Dermis blood vessel endothelial cell (primary cell): ENCODE results near the gene ANXA7. TPM values are rescaled to one million over a fixed set of nuclear protein-coding genes. Genes with fewer than 3 reads are reported as not detected.
"Not testable (repeated sequence)": the region's sequence is repeated elsewhere in the genome, so short reads cannot be mapped to it uniquely, and the experiment has no call there.

Source experiments
- DNase-seq: peaks from one replicate; pipeline ENCODE4 v3.0.0; 2010
- total RNA-seq: library from RNA; depleted of rRNA; stranded (reverse); fragments of >200 nt; gene quantifications from 2 replicates; pipeline ENCODE4 v1.2.3, GENCODE V29; 2014

Gene ANXA7
- total RNA-seq, 1 donor from 2014 or later, result 100 TPM

DNA sequence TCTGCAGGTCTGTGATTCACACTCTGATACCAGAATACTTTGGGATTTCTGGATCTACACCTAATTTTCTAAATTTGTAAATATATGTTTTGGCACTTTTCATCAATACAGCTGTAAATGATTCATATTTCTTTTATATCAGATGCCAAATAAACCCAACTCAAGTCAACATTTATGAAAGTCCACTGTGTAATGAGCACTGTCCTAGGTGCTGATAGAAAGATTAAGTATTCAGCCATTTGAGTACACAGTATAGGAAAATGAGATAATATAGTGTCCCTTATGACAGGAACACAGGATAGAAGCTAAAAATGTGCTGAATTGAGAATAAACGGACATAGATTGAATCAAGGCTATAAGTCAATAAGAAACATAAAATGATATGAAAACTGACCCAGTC lies 6.4 kb downstream of the ANXA7 start:
- DNase-seq, result no peak

DNA sequence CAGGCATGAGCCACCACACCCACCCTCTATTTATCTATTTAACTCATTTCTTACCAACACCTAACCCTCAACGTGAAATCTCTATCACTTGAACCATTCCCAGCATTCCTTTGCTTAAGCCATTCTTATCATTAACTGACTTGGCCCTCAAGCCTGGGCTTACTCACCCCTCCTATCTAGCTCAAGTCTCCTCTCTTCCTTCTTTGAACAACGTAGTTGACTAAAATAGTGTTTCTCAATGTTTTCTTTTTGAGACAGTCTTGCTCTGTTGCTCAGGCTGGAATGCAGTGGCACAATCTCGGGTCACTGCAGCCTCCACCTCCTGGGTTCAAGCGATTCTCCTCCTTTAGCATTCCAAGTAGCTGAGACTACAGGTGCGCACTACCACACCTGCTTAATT lies 7.0 kb downstream of the ANXA7 start:
- DNase-seq, result no peak

DNA sequence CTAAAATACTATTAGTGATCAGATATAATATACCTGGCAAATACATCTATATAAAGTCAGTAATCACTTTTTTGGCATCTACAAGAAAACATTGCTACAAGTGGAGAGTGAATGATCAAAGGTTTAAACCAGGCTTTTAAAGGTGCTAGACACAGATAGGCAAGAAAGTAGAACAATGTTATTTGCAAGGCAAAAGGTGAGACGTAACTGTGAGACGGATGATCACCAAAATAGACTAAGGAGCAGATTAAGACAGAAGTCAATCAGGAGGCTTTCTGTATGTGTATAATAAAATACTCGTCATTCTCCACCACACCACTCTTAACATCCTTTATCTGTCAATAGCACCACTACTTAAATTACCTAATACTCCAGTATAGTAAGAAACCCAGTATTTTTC lies 8.3 kb downstream of the ANXA7 start:
- DNase-seq, result no peak

DNA sequence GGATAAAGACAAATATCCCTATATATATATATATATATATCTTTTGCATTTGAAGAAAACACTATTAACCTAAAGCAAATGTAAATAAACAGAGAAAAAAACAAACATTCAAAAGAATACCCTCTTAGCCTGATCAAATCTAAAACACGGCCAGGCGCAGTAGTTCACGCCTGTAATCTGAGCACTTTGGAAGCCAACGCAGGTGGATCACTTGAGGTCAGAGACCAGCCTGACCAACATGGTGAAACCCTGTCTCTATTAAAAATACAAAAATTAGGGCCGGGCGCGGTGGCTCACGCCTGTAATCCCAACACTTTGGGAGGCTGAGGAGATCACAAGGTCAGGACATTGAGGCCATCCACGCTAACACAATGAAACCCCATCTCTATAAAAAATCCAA lies 9.2 kb downstream of the ANXA7 start:
- DNase-seq, result no peak

GRCh38 chr10:73401636-73402035 lies 12.2 kb downstream of the ANXA7 start:
- DNase-seq, result no peak

DNA sequence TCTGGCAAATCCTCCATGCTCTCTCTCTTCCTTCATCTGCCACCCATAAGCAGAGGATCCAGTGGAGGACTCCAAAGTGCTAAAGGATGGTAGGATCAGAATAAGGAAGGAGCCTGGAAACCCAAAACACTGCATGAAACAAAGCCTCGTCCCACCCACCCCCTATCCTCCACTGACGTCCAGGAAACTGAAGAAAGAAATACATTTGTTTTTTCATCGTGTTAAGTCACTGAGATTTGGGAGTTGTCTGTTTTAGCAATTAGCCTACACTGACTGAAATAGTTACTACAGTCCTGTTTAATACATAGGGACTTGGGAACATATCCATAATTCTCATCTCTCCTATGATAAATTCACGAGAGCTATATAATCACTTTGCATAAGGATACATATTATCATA lies 14.8 kb downstream of the ANXA7 start:
- DNase-seq, result no peak

DNA sequence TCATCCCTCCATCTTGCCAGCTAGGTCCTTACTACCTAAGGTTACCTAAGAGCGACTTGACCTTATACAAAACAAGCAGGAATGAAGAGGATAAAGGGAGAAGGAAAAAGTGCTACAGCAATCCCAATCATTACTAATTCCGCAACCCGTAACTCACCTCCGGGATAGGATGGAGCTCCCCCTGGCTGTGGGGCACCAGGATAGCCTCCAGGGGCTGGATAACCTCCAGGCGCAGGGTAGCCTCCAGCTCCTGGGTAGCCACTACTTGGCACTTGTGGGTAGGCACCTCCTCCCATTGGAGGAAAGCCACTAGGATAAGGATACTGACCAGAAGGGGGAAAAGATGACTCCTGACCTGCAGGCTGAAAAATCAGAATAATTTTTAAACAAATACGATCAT lies 15.8 kb downstream of the ANXA7 start:
- no peak for DNase-seq

DNA sequence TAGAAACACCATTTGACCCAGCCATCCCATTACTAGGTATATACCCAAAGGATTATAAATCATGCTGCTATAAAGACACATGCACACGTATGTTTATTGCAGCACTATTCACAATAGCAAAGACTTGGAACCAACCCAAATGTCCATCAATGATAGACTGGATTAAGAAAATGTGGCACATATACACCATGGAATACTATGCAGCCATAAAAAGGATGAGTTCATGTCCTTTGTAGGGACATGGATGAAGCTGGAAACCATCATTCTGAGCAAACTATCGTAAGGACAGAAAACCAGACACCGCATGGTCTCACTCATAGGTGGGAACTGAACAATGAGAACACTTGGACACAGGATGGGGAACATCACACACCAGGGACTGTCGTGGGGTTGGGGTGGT lies 19.5 kb downstream of the ANXA7 start:
- not testable (repeated sequence) for DNase-seq

- no peak for DNase-seq
Measured at GRCh38 chr10:73388228-73388627, 25.6 kb downstream of the ANXA7 start.

GRCh38 chr10:73386583-73386982 lies 27.3 kb downstream of the ANXA7 start:
- no peak for DNase-seq

GRCh38 chr10:73379064-73379748 lies 34.7 kb downstream of the ANXA7 start:
- DNase-seq, result no peak

- no peak for DNase-seq
Measured at GRCh38 chr10:73376679-73377078, 37.2 kb downstream of the ANXA7 start.

GRCh38 chr10:73368238-73368637 lies 45.6 kb downstream of the ANXA7 start:
- no peak for DNase-seq

GRCh38 chr10:73366381-73367298 lies 47.2 kb downstream of the ANXA7 start:
- no peak for DNase-seq

GRCh38 chr10:73364964-73365363 lies 48.9 kb downstream of the ANXA7 start:
- no peak for DNase-seq

GRCh38 chr10:73359492-73359891 lies 54.4 kb downstream of the ANXA7 start:
- DNase-seq, result no peak

- DNase-seq, result peak; percentile 97
Measured at GRCh38 chr10:73358331-73359279, 55.3 kb downstream of the ANXA7 start, which contains the start of gene CFAP70. Gene CFAP70, minus strand, starts transcription at chr10:73358864. Its CDS starts 4,068 bp downstream, at chr10:73354796.

DNA sequence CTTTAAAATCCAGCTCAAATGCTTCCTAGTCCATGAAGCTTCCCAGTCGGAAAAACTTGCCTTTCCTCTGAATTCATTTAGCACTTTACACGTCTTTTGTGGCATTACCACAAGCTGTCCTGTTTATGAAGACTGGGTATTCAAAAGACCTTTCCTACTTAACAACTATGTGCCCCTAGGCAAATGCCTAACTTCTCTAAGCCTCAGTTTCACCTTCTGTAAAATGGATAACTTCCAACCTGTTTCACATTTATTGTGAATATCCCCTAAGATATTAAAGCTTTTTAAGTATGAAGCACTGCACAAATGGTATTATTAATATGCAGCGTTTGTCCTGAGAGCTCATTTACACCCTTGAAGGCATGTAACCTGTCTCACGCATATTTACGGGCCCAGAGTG lies 56.0 kb downstream of the ANXA7 start:
- DNase-seq, result no peak

DNA sequence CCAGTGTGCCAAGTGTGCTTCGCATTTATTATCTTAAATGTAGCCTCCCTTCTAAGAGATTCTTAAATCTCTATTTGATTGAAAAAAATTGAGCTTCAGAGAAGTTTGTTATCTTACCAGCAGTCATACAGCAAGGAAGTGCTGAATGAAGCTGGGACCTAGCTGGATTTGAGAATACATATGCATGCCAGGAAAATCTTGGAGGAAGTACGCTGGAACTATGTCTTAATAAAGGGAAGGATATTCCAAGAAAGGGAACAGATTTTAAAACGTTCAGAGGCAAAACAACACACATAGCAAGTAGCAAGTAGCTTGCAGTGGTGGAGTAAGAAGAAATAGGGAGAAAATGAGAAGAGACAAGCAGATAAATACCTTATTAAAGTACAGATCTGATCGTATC lies 56.7 kb downstream of the ANXA7 start:
- DNase-seq, result no peak

DNA sequence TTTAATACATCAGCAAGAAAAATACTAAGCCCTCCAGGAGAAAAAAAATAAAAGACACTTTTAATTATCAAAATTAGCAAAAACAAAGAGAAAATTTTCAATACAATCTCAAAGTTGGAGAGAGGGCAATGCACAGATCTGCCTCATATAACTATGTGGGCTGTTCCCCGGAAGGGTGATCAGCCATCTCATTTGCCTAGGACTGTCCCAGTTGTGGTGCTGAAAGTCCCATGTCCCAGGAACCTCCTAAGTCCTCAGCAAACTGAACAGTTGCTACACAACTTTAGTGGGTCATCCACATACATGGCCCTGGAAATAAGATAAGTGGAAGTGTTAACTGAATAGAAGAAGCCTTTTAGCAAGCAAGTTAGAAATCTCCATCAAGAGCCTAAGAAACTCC lies 69.6 kb downstream of the ANXA7 start:
- DNase-seq, result no peak

DNA sequence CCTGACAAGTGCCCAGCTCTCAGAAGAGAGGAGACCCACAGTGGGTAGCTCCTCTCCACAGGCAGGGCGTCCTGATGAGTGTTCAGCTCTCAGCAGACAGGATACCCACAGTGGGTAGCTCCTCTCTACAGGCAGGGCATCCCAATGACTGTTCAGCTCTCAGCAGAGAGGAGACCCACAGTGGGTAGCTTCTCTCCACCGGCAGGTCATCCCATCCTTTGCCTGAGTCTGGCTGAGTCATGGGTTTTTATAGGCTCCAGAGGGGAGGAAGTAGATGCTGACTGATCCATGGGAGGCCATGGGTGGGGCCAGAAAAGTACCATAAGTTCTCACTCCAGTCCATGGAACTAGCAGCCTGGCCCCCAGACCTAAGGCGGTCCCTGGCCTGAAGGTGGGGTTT lies 73.7 kb downstream of the ANXA7 start:
- no peak for DNase-seq

DNA sequence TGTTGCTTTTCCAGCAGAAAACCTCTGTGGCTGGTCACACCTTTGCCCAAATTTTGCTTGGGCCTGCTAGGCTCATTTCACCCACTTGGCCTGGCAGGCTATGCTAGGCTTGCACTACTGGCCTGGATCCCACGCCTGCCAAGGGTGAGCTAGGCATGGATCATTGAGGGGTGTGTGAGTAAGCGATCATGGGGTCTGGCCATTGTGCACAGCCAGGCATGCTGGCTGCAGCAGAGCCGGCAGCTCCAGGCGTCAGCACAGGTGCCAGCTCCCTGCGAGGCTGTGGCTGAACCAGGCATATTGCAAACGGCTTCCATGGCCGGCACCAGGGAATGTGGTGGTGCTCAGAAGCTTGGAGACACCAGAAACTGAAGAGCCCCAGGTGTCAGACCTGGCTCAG lies 74.4 kb downstream of the ANXA7 start:
- no peak for DNase-seq
